Fibroblast of the aortic adventitia (primary cell): ENCODE results near the gene ZMIZ1. TPM values are rescaled to one million over a fixed set of nuclear protein-coding genes. Genes with fewer than 3 reads are reported as not detected.
A peak's percentile ranks its signal among the peaks of the same experiment; 100 is the strongest.

Experiments used
- DNase-seq: peaks from one replicate; pipeline ENCODE4 v3.0.0-alpha.2; 2010; ENCODE audit warnings: low read depth
- H3K4me3 ChIP-seq: 2 replicates; pipeline ENCODE4 v1.5.1; 2011; ENCODE audit warnings: low read depth, mild to moderate bottlenecking, control low read depth, low read length, moderate library complexity
- total RNA-seq: library from RNA; depleted of rRNA; stranded (reverse); fragments of >200 nt; gene quantifications from 2 replicates; pipeline ENCODE4 v1.2.3, GENCODE V29; 2012; ENCODE audit warnings: low replicate concordance
- TF ChIP-seq, protein P1 (sequence below): IDR thresholded peaks from 2 replicates; pipeline ENCODE4 v1.5.1; 2011; ENCODE audit warnings: mild to moderate bottlenecking, low read length, control low read depth, inconsistent platforms; ENCODE audit not compliant: insufficient read depth

Gene ZMIZ1
- total RNA-seq, 1 donor, result 28.1 TPM

DNA sequence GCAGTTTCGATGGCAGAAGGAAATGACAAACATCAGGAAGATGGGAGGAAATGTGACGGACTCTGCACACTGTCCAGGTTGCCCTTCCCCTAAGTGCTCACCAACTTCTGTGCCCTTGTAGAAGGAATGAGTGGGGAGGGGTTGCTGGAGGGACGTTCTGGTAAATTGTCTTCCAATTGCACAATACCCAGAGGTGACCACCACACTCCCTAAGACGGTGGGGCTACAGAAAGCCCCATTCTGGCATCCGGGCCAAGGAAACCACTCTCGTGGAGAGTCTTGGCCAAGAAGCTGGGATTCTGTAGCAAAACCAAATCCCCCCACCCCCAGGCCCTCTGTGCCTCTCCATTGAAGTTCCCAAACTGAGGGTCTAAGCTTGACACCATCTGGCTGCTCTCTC is 37.1 kb downstream of the ZMIZ1 start:
- no peak for DNase-seq
- TF ChIP-seq, protein P1, sequence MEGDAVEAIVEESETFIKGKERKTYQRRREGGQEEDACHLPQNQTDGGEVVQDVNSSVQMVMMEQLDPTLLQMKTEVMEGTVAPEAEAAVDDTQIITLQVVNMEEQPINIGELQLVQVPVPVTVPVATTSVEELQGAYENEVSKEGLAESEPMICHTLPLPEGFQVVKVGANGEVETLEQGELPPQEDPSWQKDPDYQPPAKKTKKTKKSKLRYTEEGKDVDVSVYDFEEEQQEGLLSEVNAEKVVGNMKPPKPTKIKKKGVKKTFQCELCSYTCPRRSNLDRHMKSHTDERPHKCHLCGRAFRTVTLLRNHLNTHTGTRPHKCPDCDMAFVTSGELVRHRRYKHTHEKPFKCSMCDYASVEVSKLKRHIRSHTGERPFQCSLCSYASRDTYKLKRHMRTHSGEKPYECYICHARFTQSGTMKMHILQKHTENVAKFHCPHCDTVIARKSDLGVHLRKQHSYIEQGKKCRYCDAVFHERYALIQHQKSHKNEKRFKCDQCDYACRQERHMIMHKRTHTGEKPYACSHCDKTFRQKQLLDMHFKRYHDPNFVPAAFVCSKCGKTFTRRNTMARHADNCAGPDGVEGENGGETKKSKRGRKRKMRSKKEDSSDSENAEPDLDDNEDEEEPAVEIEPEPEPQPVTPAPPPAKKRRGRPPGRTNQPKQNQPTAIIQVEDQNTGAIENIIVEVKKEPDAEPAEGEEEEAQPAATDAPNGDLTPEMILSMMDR, result no peak
- no peak overlapping the region for H3K4me3 ChIP-seq

DNA sequence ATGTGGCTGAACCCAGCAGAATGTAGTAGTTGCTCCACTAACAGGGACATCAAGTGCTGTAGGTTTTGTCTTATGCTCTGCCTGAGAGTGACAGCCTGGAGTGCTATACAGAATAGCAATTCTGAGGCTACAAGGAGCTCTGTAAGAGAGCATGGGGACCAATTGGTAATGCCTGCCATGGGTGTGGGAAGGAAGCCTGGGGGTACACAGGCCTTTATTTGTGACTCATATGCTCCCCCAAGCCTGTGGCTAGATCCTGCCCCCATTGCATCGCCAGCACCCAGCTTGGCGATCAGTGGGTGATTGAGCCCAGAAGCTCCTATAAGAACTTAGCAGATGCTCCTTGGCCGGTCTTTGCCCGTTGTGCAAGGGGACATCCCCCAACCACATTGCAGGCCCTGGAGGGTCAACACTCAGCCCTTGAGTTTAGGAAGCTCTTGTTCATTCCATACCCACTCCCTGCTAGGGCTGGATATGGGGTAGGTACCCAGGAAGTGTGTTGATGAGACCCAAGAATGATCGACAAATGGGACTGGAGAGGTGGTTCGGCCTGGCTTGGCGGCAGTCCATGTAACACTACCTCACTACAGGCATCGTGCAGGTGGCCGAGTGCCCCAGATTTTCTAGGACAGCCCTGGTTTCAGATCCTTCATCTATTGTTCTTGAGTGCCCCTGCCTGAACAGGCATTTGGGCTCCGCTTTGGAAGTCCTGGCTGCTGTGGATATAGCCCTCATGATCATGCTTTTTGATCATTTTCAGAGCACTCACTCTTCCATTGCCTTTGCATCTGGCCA is 37.7 kb downstream of the ZMIZ1 start:
- no peak for DNase-seq
- no peak overlapping the region for H3K4me3 ChIP-seq
- TF ChIP-seq, protein P1, result no peak

DNA sequence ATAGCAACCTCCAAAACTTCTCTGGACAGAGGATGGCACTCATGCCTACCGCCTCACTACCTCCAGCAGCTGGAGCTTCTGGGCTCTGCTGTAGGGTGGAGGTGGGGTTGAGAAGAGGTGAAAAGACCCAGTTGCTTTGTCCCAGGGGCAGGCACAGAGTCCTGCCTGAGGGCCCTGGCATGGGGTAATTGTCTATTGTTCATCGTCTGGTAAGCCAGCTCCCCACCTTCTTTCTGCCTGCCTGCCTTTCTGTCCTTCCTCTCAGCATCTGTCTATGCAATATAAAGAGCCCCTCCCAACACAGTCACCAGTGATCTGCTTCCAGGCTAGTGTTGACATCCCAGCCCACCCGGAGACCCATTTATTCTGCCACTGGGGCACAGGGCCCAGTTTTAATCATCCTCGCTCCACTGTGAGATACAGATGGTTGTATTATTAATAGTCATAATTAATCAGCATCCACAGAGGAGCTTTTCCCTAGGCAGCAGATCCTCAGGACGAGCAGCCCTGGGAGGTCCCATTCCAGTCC is 39.0 kb downstream of the ZMIZ1 start:
- TF ChIP-seq, protein P1, result no peak
- H3K4me3 ChIP-seq, result no peak overlapping the region
- no peak for DNase-seq

DNA sequence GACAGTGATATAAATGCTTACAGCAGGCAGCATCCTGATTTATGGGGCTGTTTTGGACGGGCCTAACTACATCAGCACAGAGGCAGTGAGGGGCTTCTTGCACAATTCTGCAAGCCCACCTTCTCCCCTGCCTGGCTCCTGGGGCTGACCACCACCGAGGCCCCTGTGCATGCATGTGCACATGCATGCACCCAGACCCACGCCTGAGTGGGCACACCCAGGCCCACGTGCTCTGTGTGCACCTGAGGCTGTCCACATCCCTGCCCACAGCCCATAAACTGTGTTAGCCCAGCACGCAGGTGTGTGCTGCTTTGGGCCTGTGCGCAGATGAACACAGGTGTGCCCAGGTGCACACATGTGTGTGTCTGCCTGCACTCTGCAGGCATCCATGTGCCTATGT is 40.0 kb downstream of the ZMIZ1 start:
- TF ChIP-seq, protein P1, result no peak
- no peak overlapping the region for H3K4me3 ChIP-seq
- no peak for DNase-seq

DNA sequence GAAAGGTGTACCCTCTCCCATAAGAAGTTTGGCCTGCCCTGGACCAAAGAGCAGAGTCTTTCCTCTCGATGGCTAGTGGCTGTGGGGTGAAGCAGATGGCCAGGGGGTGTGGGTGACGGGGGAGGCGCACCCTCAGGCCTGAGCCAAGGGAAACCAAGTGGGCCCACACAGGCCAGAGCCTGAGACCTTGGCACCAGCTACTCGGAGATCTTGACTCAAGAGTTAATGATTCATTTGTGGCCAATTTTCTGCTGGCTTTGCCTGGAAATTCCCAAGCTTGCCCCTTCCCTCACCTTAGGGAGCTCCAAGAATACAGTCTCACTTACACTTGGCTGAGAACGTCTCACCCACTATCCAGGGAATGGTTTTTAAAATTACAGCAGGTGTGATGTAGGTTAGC is 42.7 kb downstream of the ZMIZ1 start:
- TF ChIP-seq, protein P1, result no peak
- DNase-seq, result peak; percentile 65

DNA sequence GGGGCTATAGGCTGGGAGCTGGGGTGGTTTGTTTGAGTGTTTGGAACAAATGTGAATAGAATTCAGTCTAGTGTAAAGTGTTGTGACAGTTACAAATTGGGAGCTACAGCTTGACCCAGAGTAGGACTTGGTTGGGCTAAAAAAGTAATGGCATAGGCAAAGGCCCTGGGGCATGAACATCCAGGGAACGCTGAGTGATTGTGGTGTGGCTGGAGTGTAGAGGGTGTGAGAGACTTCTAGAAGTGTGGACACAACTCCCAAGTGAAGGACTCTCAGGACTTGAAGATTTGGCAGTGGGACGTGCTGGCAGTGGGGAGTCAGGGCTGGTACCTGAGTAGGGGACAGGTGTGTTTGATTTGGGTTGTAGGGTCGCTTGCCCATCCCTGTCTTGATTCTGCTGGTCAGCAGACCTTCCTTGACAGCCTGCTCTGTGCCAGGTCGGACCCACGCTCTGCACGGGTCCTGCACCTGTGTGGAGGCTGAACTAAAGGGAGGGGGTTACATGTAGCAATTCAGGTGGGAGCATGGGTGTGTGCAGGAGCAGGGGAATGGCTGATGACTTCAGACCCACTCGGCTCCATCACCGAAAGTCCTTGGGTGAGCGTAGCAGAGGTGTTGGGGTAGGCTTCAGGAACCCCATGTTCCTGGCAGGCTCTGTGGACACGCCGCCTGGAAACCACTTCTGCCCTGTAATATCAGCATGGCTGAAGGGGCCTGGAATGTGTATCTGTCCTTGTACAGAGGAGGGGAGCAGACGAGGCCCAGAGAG is 43.3 kb downstream of the ZMIZ1 start:
- TF ChIP-seq, protein P1, result no peak
- H3K4me3 ChIP-seq, result no peak overlapping the region
- DNase-seq, result no peak

More for the DNA sequence above, 42.7 kb downstream of the ZMIZ1 start:
- H3K4me3 ChIP-seq, result no peak overlapping the region
